ENCODE results near the gene TMEM260. TPM values are rescaled to one million over a fixed set of nuclear protein-coding genes. Genes with fewer than 3 reads are reported as not detected.

Gene TMEM260
- total RNA-seq, 3 donors from 2014 or later, result 6.8 to 10.1 (median 8.8) TPM

GRCh38 chr14:56635041-56635440 lies 55.4 kb downstream of the TMEM260 start:
- H3K27me3 Mint-ChIP-seq (ENCODE audit: low read depth), result no peaks in the 10 kb centered on the region
- DNase-seq, result no peak
- H3K9me3 Mint-ChIP-seq, result peaks cover 8% of the 10 kb centered on the region
- H3K4me1 Mint-ChIP-seq (ENCODE audit: low read depth), result no peaks in the 10 kb centered on the region
- H3K36me3 Mint-ChIP-seq (ENCODE audit: insufficient read depth), result peaks cover 73% of the 10 kb centered on the region
- no peak overlapping the region for H3K4me3 Mint-ChIP-seq
- no peak for ATAC-seq

GRCh38 chr14:56647493-56647892 lies 67.9 kb downstream of the TMEM260 start:
- ATAC-seq (no peak), DNase-seq (no peak)
- H3K36me3 Mint-ChIP-seq (ENCODE audit: insufficient read depth), result peaks cover 2% of the 10 kb centered on the region
- H3K4me1 Mint-ChIP-seq (ENCODE audit: low read depth), result no peaks in the 10 kb centered on the region
- H3K27me3 Mint-ChIP-seq (ENCODE audit: low read depth), result no peaks in the 10 kb centered on the region
- H3K4me3 Mint-ChIP-seq, result no peak overlapping the region
- no peaks in the 10 kb centered on the region for H3K9me3 Mint-ChIP-seq

GRCh38 chr14:56648508-56649301 lies 69.1 kb downstream of the TMEM260 start:
- Mint-ChIP-seq H3K36me3 (ENCODE audit: insufficient read depth) (peaks cover 2% of the 10 kb centered on the region), H3K9me3 (no peaks in the 10 kb centered on the region), H3K4me1 (ENCODE audit: low read depth) (no peaks in the 10 kb centered on the region), H3K27me3 (ENCODE audit: low read depth) (no peaks in the 10 kb centered on the region), H3K4me3 (no peak overlapping the region)
- ATAC-seq (no peak), DNase-seq (no peak)

- H3K4me3 Mint-ChIP-seq, result no peak overlapping the region
- no peaks in the 10 kb centered on the region for H3K4me1 Mint-ChIP-seq (ENCODE audit: low read depth)
- H3K27me3 Mint-ChIP-seq (ENCODE audit: low read depth), result no peaks in the 10 kb centered on the region
- ATAC-seq, result no peak
- peaks cover 2% of the 10 kb centered on the region for H3K36me3 Mint-ChIP-seq (ENCODE audit: insufficient read depth)
- DNase-seq, result no peak
- no peaks in the 10 kb centered on the region for H3K9me3 Mint-ChIP-seq
Measured at GRCh38 chr14:56649382-56649781, 69.8 kb downstream of the TMEM260 start.

- Mint-ChIP-seq H3K4me3 (no peak overlapping the region), H3K4me1 (ENCODE audit: low read depth) (no peaks in the 10 kb centered on the region), H3K9me3 (no peaks in the 10 kb centered on the region), H3K27me3 (ENCODE audit: low read depth) (no peaks in the 10 kb centered on the region), H3K36me3 (ENCODE audit: insufficient read depth) (peaks cover 2% of the 10 kb centered on the region)
- ATAC-seq (no peak), DNase-seq (no peak)
Measured at GRCh38 chr14:56650048-56650447, 70.5 kb downstream of the TMEM260 start.

GRCh38 chr14:56650979-56651378 lies 71.4 kb downstream of the TMEM260 start:
- ATAC-seq (no peak), DNase-seq (no peak)
- H3K36me3 Mint-ChIP-seq (ENCODE audit: insufficient read depth), result peaks cover 2% of the 10 kb centered on the region
- H3K27me3 Mint-ChIP-seq (ENCODE audit: low read depth), result no peaks in the 10 kb centered on the region
- no peaks in the 10 kb centered on the region for H3K9me3 Mint-ChIP-seq
- H3K4me3 Mint-ChIP-seq, result no peak overlapping the region
- no peaks in the 10 kb centered on the region for H3K4me1 Mint-ChIP-seq (ENCODE audit: low read depth)

- DNase-seq (no peak), ATAC-seq (no peak)
- no peaks in the 10 kb centered on the region for H3K4me1 Mint-ChIP-seq (ENCODE audit: low read depth)
- no peaks in the 10 kb centered on the region for H3K36me3 Mint-ChIP-seq (ENCODE audit: insufficient read depth)
- H3K9me3 Mint-ChIP-seq, result no peaks in the 10 kb centered on the region
- H3K4me3 Mint-ChIP-seq, result no peak overlapping the region
- H3K27me3 Mint-ChIP-seq (ENCODE audit: low read depth), result no peaks in the 10 kb centered on the region
Measured at GRCh38 chr14:56657604-56658003, 78.0 kb downstream of the TMEM260 start.

GRCh38 chr14:56659378-56659777 lies 79.8 kb downstream of the TMEM260 start:
- Mint-ChIP-seq H3K36me3 (ENCODE audit: insufficient read depth) (no peaks in the 10 kb centered on the region), H3K9me3 (no peaks in the 10 kb centered on the region), H3K4me3 (no peak overlapping the region), H3K27me3 (ENCODE audit: low read depth) (no peaks in the 10 kb centered on the region), H3K4me1 (ENCODE audit: low read depth) (no peaks in the 10 kb centered on the region)
- ATAC-seq (no peak), DNase-seq (no peak)

GRCh38 chr14:56659964-56660551 lies 80.5 kb downstream of the TMEM260 start:
- no peak overlapping the region for H3K4me3 Mint-ChIP-seq
- DNase-seq (no peak), ATAC-seq (no peak)
- H3K27me3 Mint-ChIP-seq (ENCODE audit: low read depth), result no peaks in the 10 kb centered on the region
- H3K36me3 Mint-ChIP-seq (ENCODE audit: insufficient read depth), result no peaks in the 10 kb centered on the region
- no peaks in the 10 kb centered on the region for H3K9me3 Mint-ChIP-seq
- H3K4me1 Mint-ChIP-seq (ENCODE audit: low read depth), result no peaks in the 10 kb centered on the region

GRCh38 chr14:56660677-56661389 lies 81.2 kb downstream of the TMEM260 start:
- H3K4me3 Mint-ChIP-seq, result no peak overlapping the region
- no peaks in the 10 kb centered on the region for H3K36me3 Mint-ChIP-seq (ENCODE audit: insufficient read depth)
- no peaks in the 10 kb centered on the region for H3K27me3 Mint-ChIP-seq (ENCODE audit: low read depth)
- ATAC-seq (no peak), DNase-seq (no peak)
- no peaks in the 10 kb centered on the region for H3K4me1 Mint-ChIP-seq (ENCODE audit: low read depth)
- H3K9me3 Mint-ChIP-seq, result no peaks in the 10 kb centered on the region

GRCh38 chr14:56661478-56661877 lies 81.9 kb downstream of the TMEM260 start:
- no peak overlapping the region for H3K4me3 Mint-ChIP-seq
- H3K9me3 Mint-ChIP-seq, result peaks cover 3% of the 10 kb centered on the region
- DNase-seq, result no peak
- H3K4me1 Mint-ChIP-seq (ENCODE audit: low read depth), result no peaks in the 10 kb centered on the region
- no peaks in the 10 kb centered on the region for H3K27me3 Mint-ChIP-seq (ENCODE audit: low read depth)
- no peak for ATAC-seq
- H3K36me3 Mint-ChIP-seq (ENCODE audit: insufficient read depth), result no peaks in the 10 kb centered on the region

GRCh38 chr14:56664811-56665421 lies 85.3 kb downstream of the TMEM260 start:
- H3K27me3 Mint-ChIP-seq (ENCODE audit: low read depth), result no peaks in the 10 kb centered on the region
- peaks cover 2% of the 10 kb centered on the region for H3K36me3 Mint-ChIP-seq (ENCODE audit: insufficient read depth)
- DNase-seq (no peak), ATAC-seq (no peak)
- H3K4me3 Mint-ChIP-seq, result no peak overlapping the region
- H3K4me1 Mint-ChIP-seq (ENCODE audit: low read depth), result no peaks in the 10 kb centered on the region
- H3K9me3 Mint-ChIP-seq, result peaks cover 9% of the 10 kb centered on the region

- no peak for DNase-seq
- no peaks in the 10 kb centered on the region for H3K27me3 Mint-ChIP-seq (ENCODE audit: low read depth)
- no peaks in the 10 kb centered on the region for H3K4me1 Mint-ChIP-seq (ENCODE audit: low read depth)
- H3K36me3 Mint-ChIP-seq (ENCODE audit: insufficient read depth), result peaks cover 2% of the 10 kb centered on the region
- ATAC-seq, result no peak
- H3K9me3 Mint-ChIP-seq, result peaks cover 9% of the 10 kb centered on the region
- no peak overlapping the region for H3K4me3 Mint-ChIP-seq
Measured at GRCh38 chr14:56666294-56666693, 86.7 kb downstream of the TMEM260 start.

GRCh38 chr14:56666716-56667115 lies 87.1 kb downstream of the TMEM260 start:
- ATAC-seq (no peak), DNase-seq (no peak)
- H3K9me3 Mint-ChIP-seq, result peaks cover 9% of the 10 kb centered on the region
- H3K36me3 Mint-ChIP-seq (ENCODE audit: insufficient read depth), result peaks cover 2% of the 10 kb centered on the region
- no peak overlapping the region for H3K4me3 Mint-ChIP-seq
- H3K4me1 Mint-ChIP-seq (ENCODE audit: low read depth), result no peaks in the 10 kb centered on the region
- no peaks in the 10 kb centered on the region for H3K27me3 Mint-ChIP-seq (ENCODE audit: low read depth)

Measured in activated T-cell treated with anti-CD3 and anti-CD28 coated beads, Interleukin-2, amount 50 U/mL, for 4 hours (primary cell).